HUES48 (cell line): ENCODE results near the gene PCIF1.
A peak's percentile ranks its signal among the peaks of the same experiment; 100 is the strongest.
"Not testable (repeated sequence)": the region's sequence is repeated elsewhere in the genome, so short reads cannot be mapped to it uniquely, and the experiment has no call there.

Experiments used
- H3K27ac ChIP-seq: one replicate; pipeline ENCODE4 v1.7.0; 2013; ENCODE audit warnings: low read depth, low read length, inconsistent platforms
- H3K27me3 ChIP-seq: 2 replicates; pipeline ENCODE4 v1.6.1; 2013; ENCODE audit warnings: mild to moderate bottlenecking, low read length; ENCODE audit not compliant: control insufficient read depth, insufficient read depth
- H3K36me3 ChIP-seq: 2 replicates; pipeline ENCODE4 v1.6.1; 2013; ENCODE audit warnings: low read length; ENCODE audit not compliant: control insufficient read depth, insufficient read depth
- H3K4me1 ChIP-seq: 2 replicates; pipeline ENCODE4 v1.6.1; 2013; ENCODE audit warnings: mild to moderate bottlenecking, low read length; ENCODE audit not compliant: control insufficient read depth, insufficient read depth
- H3K4me3 ChIP-seq: 2 replicates; pipeline ENCODE4 v1.5.1; 2013; ENCODE audit warnings: mild to moderate bottlenecking, low read depth, low read length
- H3K9ac ChIP-seq: 2 replicates; pipeline ENCODE4 v1.6.1; 2013; ENCODE audit warnings: mild to moderate bottlenecking, low read depth, low read length, moderate library complexity
- H3K9me3 ChIP-seq: 2 replicates; pipeline ENCODE4 v1.6.1; 2013; ENCODE audit warnings: low read length; ENCODE audit not compliant: control insufficient read depth, insufficient read depth

The PCIF1 gene

GRCh38 chr20:45971675-45972499, 37.4 kb downstream of the PCIF1 start, which contains the start of gene ZNF335:
ZNF335 (minus strand) TSS chr20:45972203; CDS start chr20:45971410, 793 bp downstream.
- H3K27ac ChIP-seq: peak within 1 kb of the TSS; percentile 100
- H3K27me3 ChIP-seq: no peaks in the 10 kb centered on the region
- no peaks in the 10 kb centered on the region for H3K9me3 ChIP-seq
- peaks cover 9% of the 10 kb centered on the region; the same call in 1 of the 2 replicates for H3K4me1 ChIP-seq
- peak within 1 kb of the TSS; percentile 100 for H3K9ac ChIP-seq
- H3K36me3 ChIP-seq: peaks cover 25% of the 10 kb centered on the region
- peak within 1 kb of the TSS; percentile 86 for H3K4me3 ChIP-seq

GRCh38 chr20:45972500-45973183, 38.2 kb downstream of the PCIF1 start:
- H3K9ac ChIP-seq: peak overlapping the region; percentile 100
- peaks cover 18% of the 10 kb centered on the region for H3K36me3 ChIP-seq
- peak overlapping the region; percentile 86 for H3K4me3 ChIP-seq
- no peaks in the 10 kb centered on the region for H3K9me3 ChIP-seq
- H3K27me3 ChIP-seq: no peaks in the 10 kb centered on the region
- peak overlapping the region; percentile 100 for H3K27ac ChIP-seq
- peaks cover 9% of the 10 kb centered on the region; the same call in 1 of the 2 replicates for H3K4me1 ChIP-seq

GRCh38 chr20:45974896-45975565, 40.5 kb downstream of the PCIF1 start:
- Histone ChIP-seq H3K36me3 (no peaks in the 10 kb centered on the region), H3K9me3 (no peaks in the 10 kb centered on the region), H3K4me3 (no peak overlapping the region), H3K27me3 (no peaks in the 10 kb centered on the region), H3K9ac (no peak overlapping the region), H3K4me1 (peaks cover 7% of the 10 kb centered on the region; the same call in 1 of the 2 replicates), H3K27ac (no peak overlapping the region)

GRCh38 chr20:45975686-45976085, 41.2 kb downstream of the PCIF1 start:
- H3K9me3 ChIP-seq: no peaks in the 10 kb centered on the region
- H3K9ac ChIP-seq: no peak overlapping the region
- H3K27ac ChIP-seq: no peak overlapping the region
- peaks cover 3% of the 10 kb centered on the region; the same call in 1 of the 2 replicates for H3K4me1 ChIP-seq
- no peaks in the 10 kb centered on the region for H3K36me3 ChIP-seq
- no peaks in the 10 kb centered on the region for H3K27me3 ChIP-seq
- H3K4me3 ChIP-seq: no peak overlapping the region

GRCh38 chr20:45976086-45976485, 41.6 kb downstream of the PCIF1 start:
- no peak overlapping the region for H3K9ac ChIP-seq
- H3K27ac ChIP-seq: no peak overlapping the region
- H3K27me3 ChIP-seq: no peaks in the 10 kb centered on the region
- H3K36me3 ChIP-seq: no peaks in the 10 kb centered on the region
- H3K9me3 ChIP-seq: no peaks in the 10 kb centered on the region
- H3K4me3 ChIP-seq: no peak overlapping the region
- H3K4me1 ChIP-seq: no peaks in the 10 kb centered on the region

- Histone ChIP-seq H3K27me3 (no peaks in the 10 kb centered on the region), H3K36me3 (no peaks in the 10 kb centered on the region), H3K4me1 (peaks cover 10% of the 10 kb centered on the region), H3K9me3 (no peaks in the 10 kb centered on the region), H3K27ac (no peak overlapping the region), H3K4me3 (no peak overlapping the region), H3K9ac (no peak overlapping the region)
These were observed 46.8 kb downstream of the PCIF1 start for GRCh38 chr20:45981261-45981660.

GRCh38 chr20:45983279-45983743, 48.8 kb downstream of the PCIF1 start:
- Histone ChIP-seq H3K36me3 (no peaks in the 10 kb centered on the region), H3K4me3 (no peak overlapping the region), H3K9me3 (no peaks in the 10 kb centered on the region), H3K27ac (no peak overlapping the region), H3K27me3 (no peaks in the 10 kb centered on the region), H3K4me1 (peaks cover 10% of the 10 kb centered on the region), H3K9ac (0 out of 2 replicates have a peak overlapping the region, but pooled peaks have one; percentile 47)

- Histone ChIP-seq H3K4me3 (no peak overlapping the region), H3K27me3 (no peaks in the 10 kb centered on the region), H3K4me1 (peaks cover 10% of the 10 kb centered on the region), H3K36me3 (no peaks in the 10 kb centered on the region), H3K27ac (no peak overlapping the region), H3K9me3 (no peaks in the 10 kb centered on the region), H3K9ac (no peak overlapping the region)
These were observed 51.1 kb downstream of the PCIF1 start for GRCh38 chr20:45985573-45985972.

GRCh38 chr20:45987108-45987780, 52.8 kb downstream of the PCIF1 start:
- Histone ChIP-seq H3K9me3 (no peaks in the 10 kb centered on the region), H3K27ac (no peak overlapping the region), H3K9ac (no peak overlapping the region), H3K27me3 (no peaks in the 10 kb centered on the region), H3K4me1 (peaks cover 10% of the 10 kb centered on the region), H3K36me3 (no peaks in the 10 kb centered on the region), H3K4me3 (no peak overlapping the region)

GRCh38 chr20:45988830-45989229, 54.3 kb downstream of the PCIF1 start:
- H3K4me1 ChIP-seq, H3K36me3 ChIP-seq, H3K9ac ChIP-seq, H3K9me3 ChIP-seq, H3K27me3 ChIP-seq, H3K4me3 ChIP-seq, H3K27ac ChIP-seq: not testable (repeated sequence)
